Right atrium auricular region (tissue), 2 donors: ENCODE results near the gene CCR2. TPM values are rescaled to one million over a fixed set of nuclear protein-coding genes. Genes with fewer than 3 reads are reported as not detected.
A peak's percentile ranks its signal among the peaks of the same experiment; 100 is the strongest.
"Not testable (repeated sequence)": the region's sequence is repeated elsewhere in the genome, so short reads cannot be mapped to it uniquely, and the experiment has no call there.

Experiments
- DNase-seq: peaks from one replicate; pipeline ENCODE4 v3.0.0-alpha.2; 2019; ENCODE audit warnings: low spot score
- H3K27ac ChIP-seq, 2 donors: fragments of 200-600 bp; sonication (generic); 1 replicate in 1 of 2; 2 replicates in 1 of 2; pipeline ENCODE4 v1.5.1; 2016 to 2019
- H3K27me3 ChIP-seq, 2 donors: fragments of 200-600 bp; sonication (generic); one replicate each; pipeline versions ENCODE4 v1.5.1 to v1.6.0; 2017 to 2019
- H3K36me3 ChIP-seq: fragments of 200-600 bp; sonication (generic); one replicate; pipeline ENCODE4 v1.5.1; 2016
- H3K4me1 ChIP-seq, 2 donors: fragments of 200-600 bp; sonication (generic); one replicate each; pipeline versions ENCODE4 v1.5.1 to v1.6.0; 2017 to 2019
- H3K4me3 ChIP-seq, 2 donors: fragments of 200-600 bp; sonication (generic); 1 replicate in 1 of 2; 2 replicates in 1 of 2; pipeline ENCODE4 v1.5.1; 2017 to 2019; ENCODE audit warnings: mild to moderate bottlenecking in 1 of 2, moderate library complexity in 1 of 2
- H3K9me3 ChIP-seq, 2 donors: fragments of 200-600 bp; sonication (generic); one replicate each; pipeline ENCODE4 v1.5.1; 2019
- CTCF ChIP-seq, 2 donors: fragments of 200-600 bp; sonication (generic); IDR thresholded peaks; one replicate each; pipeline ENCODE4 v1.5.1; 2019; ENCODE audit warnings: antibody characterized with exemption in 2 of 2
- total RNA-seq, 2 donors: library from RNA; depleted of rRNA; stranded (reverse); fragments of >200 nt; gene quantifications; one replicate each; pipeline ENCODE4 v1.1.0, GENCODE V29; 2016

Gene CCR2
- total RNA-seq, 2 donors from 2014 or later: 0.33 to 2.1 TPM

- no peaks in the 10 kb centered on the region for H3K9me3 ChIP-seq
- no peaks in the 10 kb centered on the region for H3K36me3 ChIP-seq
- H3K27ac ChIP-seq: no peak overlapping the region
- TF ChIP-seq CTCF (IDR thresholded peaks at IDR 0.05): no peak
- DNase-seq: no peak
- H3K4me1 ChIP-seq: peaks cover 0 to 22% of the 10 kb centered on the region in 2 donors
- no peaks in the 10 kb centered on the region for H3K27me3 ChIP-seq
- H3K4me3 ChIP-seq: no peak overlapping the region
These were observed 47.7 kb downstream of the CCR2 start for GRCh38 chr3:46401579-46401978.

- not testable (repeated sequence) for DNase-seq, H3K36me3 ChIP-seq, H3K4me3 ChIP-seq, H3K27me3 ChIP-seq, H3K9me3 ChIP-seq, H3K27ac ChIP-seq
- peaks cover 0 to 36% of the 10 kb centered on the region in 2 donors for H3K4me1 ChIP-seq
These were observed 49.0 kb downstream of the CCR2 start for GRCh38 chr3:46402902-46403301.

- no peaks in the 10 kb centered on the region for H3K27me3 ChIP-seq
- H3K27ac ChIP-seq: peak overlapping the region; percentile 71 to 73
- no peak for DNase-seq
- H3K36me3 ChIP-seq: no peaks in the 10 kb centered on the region
- peaks cover 0 to 39% of the 10 kb centered on the region in 2 donors for H3K4me1 ChIP-seq
- no peak overlapping the region for H3K4me3 ChIP-seq
- H3K9me3 ChIP-seq: no peaks in the 10 kb centered on the region
- no peak for TF ChIP-seq CTCF (IDR thresholded peaks at IDR 0.05)
These were observed 51.5 kb downstream of the CCR2 start for GRCh38 chr3:46405301-46406019.

GRCh38 chr3:46406443-46406787 lies 52.5 kb downstream of the CCR2 start:
- TF ChIP-seq CTCF (IDR thresholded peaks at IDR 0.05): no peak
- Histone ChIP-seq H3K27ac (peak overlapping the region; percentile 71 to 73), H3K4me3 (no peak overlapping the region), H3K4me1 (peaks cover 0 to 39% of the 10 kb centered on the region in 2 donors), H3K36me3 (no peaks in the 10 kb centered on the region), H3K9me3 (no peaks in the 10 kb centered on the region), H3K27me3 (no peaks in the 10 kb centered on the region)
- peak; percentile 64 for DNase-seq

GRCh38 chr3:46406788-46407611 lies 53.1 kb downstream of the CCR2 start, which contains the start of the genes CCR5AS and CCRL2:
Gene CCR5AS, minus strand, starts transcription at chr3:46407066.
Gene CCRL2, plus strand, starts transcription at chr3:46407259. Its CDS starts 821 bp downstream, at chr3:46408080.
- H3K9me3 ChIP-seq: no peaks in the 10 kb centered on the region
- TF ChIP-seq CTCF (IDR thresholded peaks at IDR 0.05): no peak
- no peaks in the 10 kb centered on the region for H3K27me3 ChIP-seq
- no peaks in the 10 kb centered on the region for H3K36me3 ChIP-seq
- peak within 1 kb of the TSS; percentile 71 to 73 for H3K27ac ChIP-seq
- H3K4me1 ChIP-seq: peaks cover 0 to 39% of the 10 kb centered on the region in 2 donors
- peak within 1 kb of the TSS; percentile 9 to 40 for H3K4me3 ChIP-seq
- peak; percentile 80 for DNase-seq

GRCh38 chr3:46407970-46408369 lies 54.1 kb downstream of the CCR2 start:
- Histone ChIP-seq H3K4me1 (peaks cover 0 to 47% of the 10 kb centered on the region in 2 donors), H3K27ac (peak overlapping the region; percentile 71 to 73), H3K4me3 (peak overlapping the region in 1 of 2 donors; percentile 9), H3K36me3 (no peaks in the 10 kb centered on the region), H3K9me3 (no peaks in the 10 kb centered on the region), H3K27me3 (no peaks in the 10 kb centered on the region)
- TF ChIP-seq CTCF (IDR thresholded peaks at IDR 0.05): no peak
- DNase-seq: no peak
